ENCODE measurements around the gene MAPKAPK3.

The MAPKAPK3 gene

GRCh38 chr3:50587373-50587772 is 29.6 kb upstream of the MAPKAPK3 start:
- no peak for DNase-seq (ENCODE audit: low read depth in 1 of 2, low spot score in 1 of 2)

GRCh38 chr3:50587806-50588758 is 28.9 kb upstream of the MAPKAPK3 start:
- peak in 1 of 2 donors; percentile 71 for DNase-seq (ENCODE audit: low read depth in 1 of 2, low spot score in 1 of 2)

GRCh38 chr3:50588759-50589433 is 28.1 kb upstream of the MAPKAPK3 start:
- no peak for DNase-seq (ENCODE audit: low read depth in 1 of 2, low spot score in 1 of 2)

GRCh38 chr3:50591196-50591741 is 25.7 kb upstream of the MAPKAPK3 start:
- no peak for DNase-seq (ENCODE audit: low read depth in 1 of 2, low spot score in 1 of 2)

- DNase-seq (ENCODE audit: low read depth in 1 of 2, low spot score in 1 of 2), result no peak
Measured at GRCh38 chr3:50592568-50592967, 24.4 kb upstream of the MAPKAPK3 start.

GRCh38 chr3:50594253-50594785 is 22.6 kb upstream of the MAPKAPK3 start:
- DNase-seq (ENCODE audit: low read depth in 1 of 2, low spot score in 1 of 2), result no peak

GRCh38 chr3:50599115-50599715 is 17.7 kb upstream of the MAPKAPK3 start:
- DNase-seq (ENCODE audit: low read depth in 1 of 2, low spot score in 1 of 2), result no peak

GRCh38 chr3:50599716-50600118 is 17.2 kb upstream of the MAPKAPK3 start:
- DNase-seq (ENCODE audit: low read depth in 1 of 2, low spot score in 1 of 2), result no peak

GRCh38 chr3:50600141-50600753 is 16.7 kb upstream of the MAPKAPK3 start:
- no peak for DNase-seq (ENCODE audit: low read depth in 1 of 2, low spot score in 1 of 2)

GRCh38 chr3:50600841-50601591 is 15.9 kb upstream of the MAPKAPK3 start:
- DNase-seq (ENCODE audit: low read depth in 1 of 2, low spot score in 1 of 2), result peak; percentile 80 to 81

GRCh38 chr3:50602595-50603191 is 14.3 kb upstream of the MAPKAPK3 start:
- no peak for DNase-seq (ENCODE audit: low read depth in 1 of 2, low spot score in 1 of 2)

GRCh38 chr3:50603261-50604109 is 13.5 kb upstream of the MAPKAPK3 start:
- no peak for DNase-seq (ENCODE audit: low read depth in 1 of 2, low spot score in 1 of 2)

- no peak for DNase-seq (ENCODE audit: low read depth in 1 of 2, low spot score in 1 of 2)
Measured at GRCh38 chr3:50604110-50604621, 12.8 kb upstream of the MAPKAPK3 start.

GRCh38 chr3:50604628-50605588 is 12.0 kb upstream of the MAPKAPK3 start:
- DNase-seq (ENCODE audit: low read depth in 1 of 2, low spot score in 1 of 2), result no peak

- DNase-seq (ENCODE audit: low read depth in 1 of 2, low spot score in 1 of 2), result no peak
Measured at GRCh38 chr3:50605901-50606326, 11.0 kb upstream of the MAPKAPK3 start.

- DNase-seq (ENCODE audit: low read depth in 1 of 2, low spot score in 1 of 2), result no peak
Measured at GRCh38 chr3:50606596-50606995, 10.4 kb upstream of the MAPKAPK3 start.

Data from stimulated activated CD4-positive, alpha-beta T cell treated with anti-CD3 and anti-CD28 coated beads, Interleukin-15, amount 100 ng/mL, for 1 hour (primary cell).